Trophoblast cell (in vitro differentiated cells and primary cell): Measurements from ENCODE around the gene CCNL2.
A peak's percentile ranks its signal among the peaks of the same experiment; 100 is the strongest.

Experiments used
- DNase-seq, 2 donors: peaks; one replicate each; pipeline ENCODE4 v3.0.0-alpha.2; 2016
- H2AFZ ChIP-seq: 2 replicates; pipeline ENCODE4 v1.6.1; 2013; ENCODE audit warnings: low read length, moderate library complexity, mild to moderate bottlenecking; ENCODE audit not compliant: insufficient read depth, poor library complexity
- H2AK5ac ChIP-seq: 2 replicates; pipeline ENCODE4 v1.6.1; 2013; ENCODE audit warnings: mild to moderate bottlenecking, low read length
- H2BK120ac ChIP-seq: 2 replicates; pipeline ENCODE4 v1.6.1; 2013; ENCODE audit warnings: low read length, mild to moderate bottlenecking, moderate library complexity; ENCODE audit not compliant: insufficient read depth, poor library complexity
- H2BK12ac ChIP-seq: 2 replicates; pipeline ENCODE4 v1.6.1; 2013; ENCODE audit warnings: mild to moderate bottlenecking, low read length, moderate library complexity
- H2BK5ac ChIP-seq: 2 replicates; pipeline ENCODE4 v1.6.1; 2013; ENCODE audit warnings: low read length, low read depth, moderate library complexity, mild to moderate bottlenecking; ENCODE audit not compliant: poor library complexity
- H3K14ac ChIP-seq: 2 replicates; pipeline ENCODE4 v1.6.1; 2013; ENCODE audit warnings: mild to moderate bottlenecking, low read length
- H3K18ac ChIP-seq: 2 replicates; pipeline ENCODE4 v1.6.1; 2013; ENCODE audit warnings: mild to moderate bottlenecking, low read length
- H3K23ac ChIP-seq: 2 replicates; pipeline ENCODE4 v1.6.1; 2013; ENCODE audit warnings: low read length
- H3K27ac ChIP-seq: 2 replicates; pipeline ENCODE4 v1.5.1; 2013; ENCODE audit warnings: low read depth, mild to moderate bottlenecking, inconsistent platforms, low read length, moderate library complexity
- H3K27me3 ChIP-seq: 2 replicates; pipeline ENCODE4 v1.6.1; 2013; ENCODE audit warnings: inconsistent platforms, mild to moderate bottlenecking, low read length, moderate library complexity; ENCODE audit not compliant: insufficient read depth
- H3K36me3 ChIP-seq, 2 experiments: 1 replicate in 1 of 2; 2 replicates in 1 of 2; pipeline ENCODE4 v1.6.1; 2013; ENCODE audit warnings: low read length in 2 of 2, mild to moderate bottlenecking in 2 of 2, moderate library complexity in 1 of 2; ENCODE audit not compliant: insufficient read depth in 2 of 2, control insufficient read depth in 1 of 2
- H3K4ac ChIP-seq: 2 replicates; pipeline ENCODE4 v1.6.1; 2013; ENCODE audit warnings: low read depth, mild to moderate bottlenecking, low read length, moderate library complexity
- H3K4me1 ChIP-seq, 2 experiments: 1 replicate in 1 of 2; 2 replicates in 1 of 2; pipeline ENCODE4 v1.6.1; 2013; ENCODE audit warnings: low read length in 2 of 2, mild to moderate bottlenecking in 2 of 2, moderate library complexity in 1 of 2; ENCODE audit not compliant: insufficient read depth in 2 of 2, control insufficient read depth in 1 of 2
- H3K4me2 ChIP-seq: 2 replicates; pipeline ENCODE4 v1.6.1; 2013; ENCODE audit warnings: inconsistent platforms, mild to moderate bottlenecking, low read length, moderate library complexity
- H3K4me3 ChIP-seq: 2 replicates; pipeline ENCODE4 v1.5.1; 2013; ENCODE audit warnings: mild to moderate bottlenecking, low read depth, low read length, inconsistent platforms
- H3K79me1 ChIP-seq: one replicate; pipeline ENCODE4 v1.6.1; 2013; ENCODE audit warnings: low read length
- H3K79me2 ChIP-seq: 2 replicates; pipeline ENCODE4 v1.6.1; 2013; ENCODE audit warnings: low read length, mild to moderate bottlenecking; ENCODE audit not compliant: control insufficient read depth, insufficient read depth, poor library complexity
- H3K9ac ChIP-seq: 2 replicates; pipeline ENCODE4 v1.6.1; 2013; ENCODE audit warnings: mild to moderate bottlenecking, low read length
- H3K9me3 ChIP-seq: 2 replicates; pipeline ENCODE4 v1.6.1; 2013; ENCODE audit warnings: low read depth, mild to moderate bottlenecking, control low read depth, inconsistent platforms, low read length; ENCODE audit not compliant: insufficient read depth
- H4K12ac ChIP-seq: 2 replicates; pipeline ENCODE4 v1.6.1; 2013; ENCODE audit warnings: low read depth, mild to moderate bottlenecking, low read length, moderate library complexity
- H4K8ac ChIP-seq: 2 replicates; pipeline ENCODE4 v1.6.1; 2013; ENCODE audit warnings: low read depth, mild to moderate bottlenecking, low read length, moderate library complexity
- H4K91ac ChIP-seq: one replicate; pipeline ENCODE4 v1.6.1; 2013; ENCODE audit warnings: low read depth, mild to moderate bottlenecking, low read length, moderate library complexity
- WGBS: extraction: QIAGEN DNeasy Blood & Tissue Kit; methylation state at CpG from one replicate; pipeline ENCODE4 v1.1.7; 2013; ENCODE audit warnings: missing lambda C conversion rate; ENCODE audit not compliant: insufficient read length, insufficient coverage; ENCODE audit errors: extremely low coverage; 5-methylcytosine and 5-hydroxymethylcytosine counted together

Gene CCNL2

DNA sequence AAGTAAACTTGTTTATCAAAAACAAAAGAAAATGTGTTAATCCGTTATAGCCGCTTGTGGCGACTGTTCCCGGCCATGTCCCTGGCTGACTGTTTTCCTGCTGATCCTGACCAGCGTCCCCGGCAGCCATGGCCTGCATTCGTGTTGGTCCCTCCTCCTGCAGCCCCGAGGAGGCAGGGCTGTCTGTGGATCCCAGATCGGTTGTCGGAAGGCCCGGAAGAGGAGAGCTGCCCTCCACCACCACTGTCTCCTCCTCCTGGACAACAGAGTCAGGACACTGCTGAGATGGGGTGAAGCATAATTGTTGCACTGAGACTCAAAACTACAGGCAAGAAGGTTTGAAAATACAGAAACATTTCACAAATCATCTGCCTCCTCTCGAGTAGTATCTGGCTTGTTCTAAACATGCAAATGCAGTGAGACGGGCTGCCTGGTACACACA is 37.1 kb downstream of the CCNL2 start:
- H3K4ac ChIP-seq: no peak overlapping the region
- no CpG with 5 or more reads among the region's 13 CpGs for WGBS
- H2AFZ ChIP-seq: no peak overlapping the region
- H3K14ac ChIP-seq: no peak overlapping the region
- no peak overlapping the region for H2AK5ac ChIP-seq
- H2BK12ac ChIP-seq: peak overlapping the region; percentile 19
- H2BK120ac ChIP-seq: peak overlapping the region; percentile 14
- H3K79me1 ChIP-seq: peaks cover 42% of the 10 kb centered on the region
- H3K4me3 ChIP-seq: no peak overlapping the region
- H3K27me3 ChIP-seq: no peaks in the 10 kb centered on the region
- peak overlapping the region; percentile 7 for H4K91ac ChIP-seq
- H3K4me1 ChIP-seq: peaks cover 26 to 30% of the 10 kb centered on the region in 2 experiments
- H3K36me3 ChIP-seq: no peaks in the 10 kb centered on the region
- H3K79me2 ChIP-seq: peaks cover 21% of the 10 kb centered on the region
- no peak overlapping the region for H3K9ac ChIP-seq
- peak overlapping the region; percentile 8 for H4K8ac ChIP-seq
- no peak overlapping the region for H3K18ac ChIP-seq
- H3K23ac ChIP-seq: no peak overlapping the region
- no peak overlapping the region for H3K4me2 ChIP-seq
- H4K12ac ChIP-seq: no peak overlapping the region
- peak; percentile 73 to 83 for DNase-seq
- peak overlapping the region; percentile 97 for H3K27ac ChIP-seq
- H2BK5ac ChIP-seq: no peak overlapping the region
- peaks cover 7% of the 10 kb centered on the region for H3K9me3 ChIP-seq

DNA sequence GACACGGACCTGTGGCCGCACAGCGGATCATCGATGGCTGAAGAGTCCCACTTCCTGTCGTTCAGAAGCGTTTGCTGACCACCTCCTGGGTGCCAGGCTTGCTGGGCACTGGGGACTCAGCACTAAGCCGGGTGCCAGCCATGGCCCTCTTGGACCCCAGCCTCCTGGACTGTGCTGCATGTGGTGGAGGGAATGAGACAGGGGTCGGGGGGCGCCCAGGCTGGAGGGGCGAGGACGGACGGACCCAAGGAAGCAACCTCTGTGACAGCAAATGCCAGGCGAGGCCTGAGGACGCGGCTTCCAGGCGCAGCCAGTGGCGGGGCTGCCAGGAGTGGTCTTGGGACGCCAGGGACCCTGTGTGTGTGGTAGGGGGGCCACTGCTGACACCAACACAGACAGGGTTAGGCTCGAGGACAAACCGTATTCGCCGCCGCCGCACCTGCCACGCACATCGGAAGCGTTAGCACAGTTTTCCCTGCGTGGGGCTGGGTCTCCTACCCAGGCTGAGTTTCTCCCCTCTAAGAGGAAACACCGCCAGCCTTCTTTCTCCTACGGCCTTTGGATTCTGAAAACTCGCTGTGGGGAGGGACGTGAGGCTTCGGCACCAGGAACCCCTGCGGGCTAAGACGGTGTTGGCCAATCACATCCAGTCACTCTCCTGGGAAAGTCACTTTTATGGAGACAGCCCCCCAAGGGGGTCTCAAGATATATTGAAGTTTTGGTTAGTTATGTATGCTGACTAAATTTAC is 37.7 kb downstream of the CCNL2 start:
- peak overlapping the region; percentile 24 for H3K18ac ChIP-seq
- peak; percentile 56 to 78 for DNase-seq
- H4K91ac ChIP-seq: peak overlapping the region; percentile 71
- H3K79me2 ChIP-seq: peaks cover 24% of the 10 kb centered on the region
- peak overlapping the region; percentile 53 for H2BK12ac ChIP-seq
- peaks cover 4% of the 10 kb centered on the region for H3K9me3 ChIP-seq
- H3K4me3 ChIP-seq: no peak overlapping the region
- no peak overlapping the region for H3K23ac ChIP-seq
- H2BK5ac ChIP-seq: peak overlapping the region; percentile 24
- H3K27ac ChIP-seq: peak overlapping the region; percentile 97
- no peak overlapping the region for H3K4me2 ChIP-seq
- H3K14ac ChIP-seq: peak overlapping the region; percentile 74
- no peaks in the 10 kb centered on the region for H3K36me3 ChIP-seq
- H3K27me3 ChIP-seq: no peaks in the 10 kb centered on the region
- WGBS: no CpG with 5 or more reads among the region's 35 CpGs
- peaks cover 29 to 34% of the 10 kb centered on the region in 2 experiments for H3K4me1 ChIP-seq
- H3K79me1 ChIP-seq: peaks cover 46% of the 10 kb centered on the region
- peak overlapping the region; percentile 3 for H3K4ac ChIP-seq
- no peak overlapping the region for H2AFZ ChIP-seq
- peak overlapping the region; percentile 45 for H2AK5ac ChIP-seq
- no peak overlapping the region for H3K9ac ChIP-seq
- peak overlapping the region; percentile 69 for H2BK120ac ChIP-seq
- H4K8ac ChIP-seq: peak overlapping the region; percentile 8
- peak overlapping the region; percentile 0 for H4K12ac ChIP-seq

DNA sequence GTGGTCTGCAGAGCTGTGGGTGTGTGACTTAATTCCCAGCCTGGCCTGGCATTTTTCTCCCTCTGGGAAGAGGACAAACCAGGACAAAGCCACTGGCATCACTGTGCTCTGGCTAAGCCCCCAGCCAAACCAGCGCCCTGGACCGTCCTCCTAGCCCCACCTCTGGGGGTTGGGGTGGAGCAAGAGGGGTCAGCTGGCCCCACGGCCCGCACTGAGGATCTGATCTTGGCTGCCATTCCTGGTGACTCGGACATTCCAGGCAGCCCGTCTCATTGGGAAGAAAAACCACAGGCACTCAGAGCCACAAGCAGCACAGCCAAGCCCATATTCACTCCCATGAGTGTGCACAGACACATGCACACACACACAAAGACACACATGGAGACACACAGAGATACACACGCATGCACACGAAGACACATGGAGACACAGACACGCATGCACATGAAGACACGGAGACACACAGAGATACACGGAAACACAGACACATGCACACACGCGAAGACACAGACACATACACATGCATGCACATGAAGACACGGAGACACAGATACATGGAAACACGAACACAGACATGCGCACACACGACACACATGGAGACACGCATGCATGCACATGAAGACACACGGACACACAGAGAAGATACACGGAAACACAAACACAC is 38.5 kb downstream of the CCNL2 start:
- Histone ChIP-seq H3K14ac (peak overlapping the region; percentile 74), H4K8ac (peak overlapping the region; percentile 8), H3K18ac (peak overlapping the region; percentile 24), H3K4me3 (peak overlapping the region; percentile 18), H3K23ac (no peak overlapping the region), H3K79me2 (peaks cover 24% of the 10 kb centered on the region), H3K27ac (peak overlapping the region; percentile 97), H4K91ac (peak overlapping the region; percentile 71), H3K36me3 (no peaks in the 10 kb centered on the region), H3K4me1 (peaks cover 29 to 34% of the 10 kb centered on the region in 2 experiments), H2BK5ac (peak overlapping the region; percentile 24), H3K9me3 (no peaks in the 10 kb centered on the region), H2AK5ac (peak overlapping the region; percentile 45), H3K27me3 (no peaks in the 10 kb centered on the region), H2BK120ac (peak overlapping the region; percentile 69), H4K12ac (no peak overlapping the region), H2BK12ac (peak overlapping the region; percentile 53), H3K4ac (peak overlapping the region; percentile 3), H3K4me2 (peak overlapping the region; percentile 12), H3K79me1 (peaks cover 46% of the 10 kb centered on the region), H3K9ac (no peak overlapping the region), H2AFZ (no peak overlapping the region)
- WGBS: no CpG with 5 or more reads among the region's 20 CpGs
- DNase-seq: peak; percentile 91 to 93

DNA sequence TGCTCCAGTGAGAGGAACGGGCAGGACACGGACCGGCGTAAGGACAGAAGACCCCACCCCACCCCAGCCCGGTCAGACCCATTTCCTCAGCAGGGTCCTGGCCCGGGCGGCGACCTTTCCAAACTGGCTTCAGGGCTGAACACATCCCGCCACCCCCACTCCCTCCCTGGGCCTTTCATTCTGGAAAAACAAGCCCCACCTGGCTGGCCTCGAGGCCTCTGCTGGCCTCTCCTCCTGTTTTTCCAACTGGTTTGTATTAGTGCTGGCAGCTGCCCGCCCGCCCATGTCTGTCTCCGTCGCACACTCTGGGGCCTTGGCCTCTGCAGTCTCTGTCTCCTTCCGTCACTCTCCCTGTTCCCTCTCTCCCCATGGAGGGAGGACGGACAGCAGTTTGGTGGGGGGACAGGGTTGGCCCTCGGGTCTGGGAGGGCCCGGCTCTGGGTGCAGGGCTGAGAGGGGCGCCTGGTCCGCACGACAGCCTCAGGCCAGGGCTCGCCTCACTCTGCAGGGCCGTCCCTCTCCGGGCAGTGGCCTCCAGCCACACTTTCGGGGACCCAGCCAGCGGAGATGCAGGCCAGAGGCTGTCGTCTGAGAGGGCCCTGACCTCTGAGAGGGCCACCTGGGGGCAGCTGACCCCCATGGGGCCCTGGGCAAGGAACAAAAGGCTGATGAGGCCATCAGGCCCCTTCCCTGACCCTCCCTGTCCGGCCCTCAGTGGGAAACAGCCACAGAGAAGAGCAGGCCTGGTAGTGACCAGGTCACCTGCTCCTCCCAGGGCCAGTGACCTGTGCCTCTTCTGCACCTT is 39.3 kb downstream of the CCNL2 start:
- Histone ChIP-seq H2AFZ (peak overlapping the region; percentile 14), H2BK12ac (peak overlapping the region; percentile 95), H3K4ac (peak overlapping the region; percentile 59), H3K79me2 (peaks cover 24% of the 10 kb centered on the region), H3K36me3 (peaks cover under 1 to 2% of the 10 kb centered on the region in 2 experiments), H4K12ac (peak overlapping the region; percentile 85), H2BK120ac (peak overlapping the region; percentile 99), H3K9me3 (no peaks in the 10 kb centered on the region), H3K4me2 (peak overlapping the region; percentile 49), H2BK5ac (peak overlapping the region; percentile 84), H3K9ac (peak overlapping the region; percentile 30), H3K4me1 (peaks cover 30 to 37% of the 10 kb centered on the region in 2 experiments), H3K23ac (no peak overlapping the region), H3K4me3 (no peak overlapping the region), H3K27me3 (peaks cover under 1% of the 10 kb centered on the region), H3K79me1 (peaks cover 48% of the 10 kb centered on the region), H4K8ac (peak overlapping the region; percentile 88), H3K27ac (peak overlapping the region; percentile 97), H4K91ac (peak overlapping the region; percentile 91), H3K14ac (peak overlapping the region; percentile 94), H3K18ac (peak overlapping the region; percentile 86), H2AK5ac (peak overlapping the region; percentile 77)
- WGBS: no CpG with 5 or more reads among the region's 28 CpGs
- peak in 1 of 2 donors; percentile 79 for DNase-seq
